Effector memory CD8-positive, alpha-beta T cell (primary cell): ENCODE measurements around the gene RUSF1.
"Not testable (repeated sequence)": the region's sequence is repeated elsewhere in the genome, so short reads cannot be mapped to it uniquely, and the experiment has no call there.

Experiments
- ATAC-seq: fragments of 150-1000 bp; cut with Tn5 transposase; replicated peaks from 2 replicates; pipeline ENCODE4 v1.10.0; 2021; ENCODE audit warnings: mild to moderate bottlenecking, moderate library complexity
- DNase-seq, 3 experiments: peaks; one replicate each; pipeline ENCODE4 v3.0.0; 2021
- H3K27ac Mint-ChIP-seq, 2 donors: one replicate each; pipeline ENCODE4 v1.8.0; 2022; ENCODE audit warnings: mild to moderate bottlenecking in 2 of 2, mixed read lengths in 2 of 2, moderate library complexity in 2 of 2
- H3K27me3 Mint-ChIP-seq, 2 donors: one replicate each; pipeline ENCODE4 v1.8.0; 2022; ENCODE audit warnings: mixed read lengths in 2 of 2
- H3K36me3 Mint-ChIP-seq: one replicate; pipeline ENCODE4 v1.8.0; 2022; ENCODE audit warnings: mild to moderate bottlenecking, moderate library complexity, mixed read lengths; ENCODE audit not compliant: insufficient read depth
- H3K4me1 Mint-ChIP-seq, 2 donors: one replicate each; pipeline ENCODE4 v1.8.0; 2022; ENCODE audit warnings: low read depth in 2 of 2, mixed read lengths in 2 of 2
- H3K4me3 Mint-ChIP-seq, 2 donors: one replicate each; pipeline ENCODE4 v1.8.0; 2022; ENCODE audit warnings: mild to moderate bottlenecking in 2 of 2, mixed read lengths in 2 of 2, moderate library complexity in 2 of 2
- H3K9me3 Mint-ChIP-seq, 2 donors: one replicate each; pipeline ENCODE4 v1.8.0; 2022; ENCODE audit warnings: mixed read lengths in 2 of 2

RUSF1 gene

GRCh38 chr16:31458073-31458843, 49.9 kb downstream of the RUSF1 start:
- H3K4me1 Mint-ChIP-seq = peaks cover 37 to 43% of the 10 kb centered on the region in 2 donors

GRCh38 chr16:31456988-31457360, 51.2 kb downstream of the RUSF1 start:
- no peak for DNase-seq
- Mint-ChIP-seq H3K9me3 (no peaks in the 10 kb centered on the region), H3K27me3 (no peaks in the 10 kb centered on the region), H3K4me1 (peaks cover 37 to 43% of the 10 kb centered on the region in 2 donors), H3K4me3 (peak overlapping the region in 1 of 2 donors; percentile 89), H3K27ac (peak overlapping the region in 1 of 2 donors; percentile 73), H3K36me3 (peaks cover 25% of the 10 kb centered on the region)
- ATAC-seq = no peak

More at GRCh38 chr16:31458073-31458843, 49.9 kb downstream of the RUSF1 start:
- Mint-ChIP-seq H3K27me3 (no peaks in the 10 kb centered on the region), H3K36me3 (peaks cover 36% of the 10 kb centered on the region), H3K4me3 (peak overlapping the region; percentile 89 to 91), H3K9me3 (no peaks in the 10 kb centered on the region), H3K27ac (peak overlapping the region; percentile 95 to 96)
- ATAC-seq (peak; percentile 30), DNase-seq (peak; percentile 65 to 71 (median 69))

- Mint-ChIP-seq H3K4me3 (peak overlapping the region; percentile 34 to 53), H3K27me3 (no peaks in the 10 kb centered on the region), H3K9me3 (no peaks in the 10 kb centered on the region), H3K27ac (peak overlapping the region; percentile 72 to 73), H3K4me1 (peaks cover 40 to 43% of the 10 kb centered on the region in 2 donors), H3K36me3 (peaks cover 25% of the 10 kb centered on the region)
- ATAC-seq (no peak), DNase-seq (peak in 1 of 3 experiments; percentile 23)
These were observed 52.4 kb downstream of the RUSF1 start for GRCh38 chr16:31455601-31456314.

DNA sequence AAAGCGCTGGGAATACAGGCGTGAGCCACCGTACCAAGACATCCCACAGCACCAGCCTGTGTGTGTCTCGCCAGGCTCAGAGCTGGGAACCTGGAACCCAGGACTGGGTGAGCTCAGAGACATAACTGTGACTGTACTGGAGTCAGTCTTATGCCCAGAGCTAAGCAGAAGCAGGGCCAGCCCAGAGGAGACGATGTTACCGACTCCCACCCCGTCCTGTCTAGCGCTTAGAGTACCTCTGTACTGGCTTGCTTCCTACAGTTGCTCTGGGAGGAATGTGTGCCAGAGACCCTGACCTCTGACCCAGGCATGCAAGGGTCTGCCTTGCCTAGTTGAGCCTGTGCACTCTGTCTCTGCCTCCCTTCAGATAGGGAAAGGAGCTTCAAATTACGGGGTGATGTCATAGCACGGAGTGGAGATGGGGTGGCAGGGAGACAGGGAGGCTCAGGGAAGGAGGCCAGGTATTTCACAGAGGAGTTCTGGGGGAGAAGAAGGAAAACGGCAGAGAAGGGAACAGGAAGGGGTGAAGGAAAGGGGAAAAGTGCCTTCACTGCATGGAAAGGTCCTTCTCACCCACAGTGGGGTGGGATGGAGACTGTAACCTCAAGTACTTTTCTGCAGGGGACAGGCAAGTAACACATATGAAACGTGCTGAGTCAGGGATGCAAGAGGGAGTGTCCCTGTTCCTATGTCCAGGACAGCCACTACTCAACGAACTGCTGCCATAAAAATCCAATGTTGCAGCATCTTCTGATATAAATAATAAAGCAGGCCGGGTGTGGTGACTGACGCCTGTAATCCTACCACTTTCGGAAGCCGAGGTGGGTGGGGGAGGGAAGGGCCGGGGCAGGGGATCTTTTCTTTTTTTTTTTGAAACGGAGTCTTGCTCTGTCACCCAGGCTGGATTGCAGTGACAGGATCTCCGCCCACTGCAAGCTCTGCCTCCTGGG, 54.7 kb downstream of the RUSF1 start:
- Mint-ChIP-seq H3K4me1 (peaks cover 33 to 35% of the 10 kb centered on the region in 2 donors), H3K27ac (no peak overlapping the region), H3K27me3 (no peaks in the 10 kb centered on the region), H3K9me3 (no peaks in the 10 kb centered on the region), H3K36me3 (peaks cover 14% of the 10 kb centered on the region), H3K4me3 (no peak overlapping the region)
- DNase-seq = no peak
- ATAC-seq = no peak

GRCh38 chr16:31452631-31453106, 55.5 kb downstream of the RUSF1 start:
- Mint-ChIP-seq H3K27me3 (no peaks in the 10 kb centered on the region), H3K36me3 (peaks cover 6% of the 10 kb centered on the region), H3K9me3 (no peaks in the 10 kb centered on the region), H3K4me3 (no peak overlapping the region), H3K27ac (peak overlapping the region; percentile 49 to 84), H3K4me1 (peaks cover 26 to 29% of the 10 kb centered on the region in 2 donors)
- ATAC-seq = no peak
- DNase-seq = no peak

DNA sequence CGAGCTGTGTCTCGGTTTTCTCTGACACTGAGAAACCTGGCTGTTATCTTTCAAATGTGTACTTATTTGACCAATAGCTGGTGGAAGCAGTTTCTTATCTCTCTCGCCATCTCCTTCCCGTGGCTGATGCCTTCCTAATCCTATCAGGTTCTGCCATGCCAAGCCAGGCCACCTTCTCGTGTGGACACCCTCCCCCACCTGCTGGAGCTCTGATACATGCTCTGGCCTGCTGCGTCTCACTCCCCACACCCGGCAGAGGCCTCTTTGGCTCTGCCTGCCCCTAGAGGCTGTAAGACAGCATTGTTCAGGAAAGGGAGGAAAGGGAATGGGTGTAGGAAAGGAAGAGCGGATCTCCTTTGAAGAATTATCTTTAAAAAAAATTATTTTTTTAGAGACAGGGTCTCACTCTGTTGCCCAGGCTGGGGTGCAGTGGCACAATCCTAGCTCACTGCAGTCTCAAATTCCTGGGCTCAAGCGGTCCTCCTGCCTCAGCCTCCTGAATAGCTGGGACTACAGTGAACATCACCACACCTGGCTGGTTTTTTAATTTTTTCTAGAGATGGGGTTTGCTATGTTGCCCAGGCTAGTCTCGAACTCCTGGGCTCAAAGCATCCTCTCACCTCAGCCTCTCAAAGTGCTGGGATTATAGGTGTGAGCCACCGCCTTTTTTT, 56.4 kb downstream of the RUSF1 start:
- ATAC-seq (no peak), DNase-seq (no peak)
- peaks cover 6% of the 10 kb centered on the region for H3K36me3 Mint-ChIP-seq
- H3K27me3 Mint-ChIP-seq = no peaks in the 10 kb centered on the region
- H3K4me3 Mint-ChIP-seq = no peak overlapping the region
- peak overlapping the region; percentile 49 to 84 for H3K27ac Mint-ChIP-seq
- no peaks in the 10 kb centered on the region for H3K9me3 Mint-ChIP-seq
- H3K4me1 Mint-ChIP-seq = peaks cover 22 to 26% of the 10 kb centered on the region in 2 donors

DNA sequence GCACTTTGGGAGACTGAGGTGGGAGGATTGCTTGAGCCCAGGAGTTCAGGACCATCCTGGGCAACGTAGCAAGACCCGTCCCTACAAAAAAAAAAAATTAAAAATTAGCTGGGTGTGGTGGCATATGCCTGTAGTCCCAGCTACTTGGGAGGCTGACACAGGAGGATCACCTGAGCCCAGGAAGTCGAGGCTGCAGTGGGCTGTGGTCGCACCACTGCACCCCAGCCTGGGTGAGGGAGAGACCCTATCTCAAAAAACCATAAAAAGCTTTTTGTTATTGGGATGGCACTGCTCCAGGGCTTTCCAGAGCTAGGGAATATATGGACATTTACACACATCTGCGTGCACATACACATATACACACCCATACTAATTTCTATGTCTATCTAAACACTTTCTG, 57.0 kb downstream of the RUSF1 start:
- H3K4me1 Mint-ChIP-seq = peaks cover 20 to 25% of the 10 kb centered on the region in 2 donors
- peak overlapping the region in 1 of 2 donors; percentile 65 for H3K27ac Mint-ChIP-seq
- no peaks in the 10 kb centered on the region for H3K9me3 Mint-ChIP-seq
- no peaks in the 10 kb centered on the region for H3K27me3 Mint-ChIP-seq
- ATAC-seq (no peak), DNase-seq (no peak)
- H3K36me3 Mint-ChIP-seq = peaks cover 6% of the 10 kb centered on the region
- H3K4me3 Mint-ChIP-seq = no peak overlapping the region

- not testable (repeated sequence) for ATAC-seq, H3K4me1 Mint-ChIP-seq, H3K4me3 Mint-ChIP-seq, H3K36me3 Mint-ChIP-seq, H3K9me3 Mint-ChIP-seq, H3K27me3 Mint-ChIP-seq, H3K27ac Mint-ChIP-seq, DNase-seq
These were observed 62.3 kb downstream of the RUSF1 start for GRCh38 chr16:31445931-31446330.

GRCh38 chr16:31441956-31442355, 66.2 kb downstream of the RUSF1 start:
- Mint-ChIP-seq H3K4me1 (peaks cover 15 to 17% of the 10 kb centered on the region in 2 donors), H3K4me3 (peak overlapping the region; percentile 57 to 78), H3K9me3 (no peaks in the 10 kb centered on the region), H3K36me3 (no peaks in the 10 kb centered on the region), H3K27me3 (no peaks in the 10 kb centered on the region), H3K27ac (peak overlapping the region in 1 of 2 donors; percentile 55)
- DNase-seq = no peak
- no peak for ATAC-seq

DNA sequence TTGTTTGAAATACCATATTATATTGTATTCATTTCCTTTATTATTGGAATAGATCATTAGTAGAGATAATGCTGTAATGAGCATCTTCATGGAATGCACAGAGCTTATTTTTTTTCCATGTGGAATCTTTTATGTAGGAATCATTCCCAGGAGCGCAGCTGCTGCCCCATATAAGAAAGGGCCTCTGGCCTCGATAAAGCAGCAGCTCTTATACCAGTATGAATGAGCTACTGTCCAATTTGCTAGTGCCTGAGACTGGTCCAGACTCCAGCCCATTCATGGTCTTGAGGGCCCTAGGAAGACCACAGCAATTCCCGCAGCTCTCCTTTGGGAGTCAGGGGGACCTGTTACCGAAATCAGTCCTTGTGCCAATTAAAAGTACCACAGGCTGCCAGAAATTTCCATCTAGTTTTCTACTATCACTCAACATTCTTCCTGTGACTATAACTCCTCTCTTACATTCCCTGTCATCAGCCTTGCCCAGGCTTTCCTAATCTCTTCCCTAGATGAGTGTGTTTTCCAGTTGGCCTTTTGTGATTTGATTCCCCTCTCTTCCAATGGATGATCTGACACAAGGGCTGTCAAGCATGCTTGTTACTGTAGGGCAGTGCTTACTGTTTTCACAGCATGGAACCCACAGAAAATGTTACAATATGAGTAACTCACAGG, 67.5 kb downstream of the RUSF1 start:
- Mint-ChIP-seq H3K4me3 (no peak overlapping the region), H3K36me3 (no peaks in the 10 kb centered on the region), H3K4me1 (peaks cover 15 to 17% of the 10 kb centered on the region in 2 donors), H3K9me3 (no peaks in the 10 kb centered on the region), H3K27me3 (no peaks in the 10 kb centered on the region), H3K27ac (no peak overlapping the region)
- ATAC-seq = no peak
- no peak for DNase-seq

GRCh38 chr16:31439519-31439918, 68.7 kb downstream of the RUSF1 start:
- no peak for DNase-seq
- Mint-ChIP-seq H3K4me1 (peaks cover 15 to 17% of the 10 kb centered on the region in 2 donors), H3K27ac (peak overlapping the region in 1 of 2 donors; percentile 27), H3K36me3 (no peaks in the 10 kb centered on the region), H3K9me3 (no peaks in the 10 kb centered on the region), H3K4me3 (no peak overlapping the region), H3K27me3 (no peaks in the 10 kb centered on the region)
- no peak for ATAC-seq
